NCI-H1930 (cell line): ENCODE results near the gene CLSTN2.

ENCODE experiments used
- DNase-seq, 2 experiments: peaks; one replicate each; lab custom pipeline; 2025; lab: John Stamatoyannopoulos, UW

CLSTN2 gene

GRCh38 chr3:139944256-139944910 is 9.4 kb downstream of the CLSTN2 start:
- DNase-seq, result no peak

GRCh38 chr3:139945386-139945785 is 10.4 kb downstream of the CLSTN2 start:
- no peak for DNase-seq

- no peak for DNase-seq
Measured at GRCh38 chr3:139945942-139946341, 11.0 kb downstream of the CLSTN2 start.

- no peak for DNase-seq
Measured at GRCh38 chr3:139948467-139948866, 13.5 kb downstream of the CLSTN2 start.

GRCh38 chr3:139948898-139949297 is 13.9 kb downstream of the CLSTN2 start:
- no peak for DNase-seq

GRCh38 chr3:139953131-139953910 is 18.3 kb downstream of the CLSTN2 start:
- no peak for DNase-seq

- no peak for DNase-seq
Measured at GRCh38 chr3:139954146-139954860, 19.3 kb downstream of the CLSTN2 start.

GRCh38 chr3:139957844-139958243 is 22.9 kb downstream of the CLSTN2 start:
- no peak for DNase-seq

GRCh38 chr3:139969386-139969785 is 34.4 kb downstream of the CLSTN2 start:
- no peak for DNase-seq

GRCh38 chr3:139970526-139970925 is 35.5 kb downstream of the CLSTN2 start:
- no peak for DNase-seq

GRCh38 chr3:139974809-139975425 is 39.9 kb downstream of the CLSTN2 start:
- no peak for DNase-seq

- DNase-seq, result no peak
Measured at GRCh38 chr3:139975594-139976365, 40.8 kb downstream of the CLSTN2 start.

GRCh38 chr3:139978966-139979365 is 44.0 kb downstream of the CLSTN2 start:
- no peak for DNase-seq

GRCh38 chr3:139979991-139980390 is 45.0 kb downstream of the CLSTN2 start:
- no peak for DNase-seq

GRCh38 chr3:139982404-139982803 is 47.4 kb downstream of the CLSTN2 start:
- DNase-seq, result no peak

- DNase-seq, result no peak
Measured at GRCh38 chr3:139985576-139985975, 50.6 kb downstream of the CLSTN2 start.

- no peak for DNase-seq
Measured at GRCh38 chr3:139987908-139988307, 52.9 kb downstream of the CLSTN2 start.

- DNase-seq, result no peak
Measured at GRCh38 chr3:139988472-139989156, 53.6 kb downstream of the CLSTN2 start.

GRCh38 chr3:139994891-139995290 is 59.9 kb downstream of the CLSTN2 start:
- no peak for DNase-seq

GRCh38 chr3:140004271-140004670 is 69.3 kb downstream of the CLSTN2 start:
- no peak for DNase-seq

- DNase-seq, result no peak
Measured at GRCh38 chr3:140006331-140006730, 71.3 kb downstream of the CLSTN2 start.
